ENCODE data around the gene UPK2.
"Not testable (repeated sequence)": the region's sequence is repeated elsewhere in the genome, so short reads cannot be mapped to it uniquely, and the experiment has no call there.

The UPK2 gene

GRCh38 chr11:118988280-118988679 lies 32.2 kb downstream of the UPK2 start:
- no peak for DNase-seq (ENCODE audit: low spot score)

DNA sequence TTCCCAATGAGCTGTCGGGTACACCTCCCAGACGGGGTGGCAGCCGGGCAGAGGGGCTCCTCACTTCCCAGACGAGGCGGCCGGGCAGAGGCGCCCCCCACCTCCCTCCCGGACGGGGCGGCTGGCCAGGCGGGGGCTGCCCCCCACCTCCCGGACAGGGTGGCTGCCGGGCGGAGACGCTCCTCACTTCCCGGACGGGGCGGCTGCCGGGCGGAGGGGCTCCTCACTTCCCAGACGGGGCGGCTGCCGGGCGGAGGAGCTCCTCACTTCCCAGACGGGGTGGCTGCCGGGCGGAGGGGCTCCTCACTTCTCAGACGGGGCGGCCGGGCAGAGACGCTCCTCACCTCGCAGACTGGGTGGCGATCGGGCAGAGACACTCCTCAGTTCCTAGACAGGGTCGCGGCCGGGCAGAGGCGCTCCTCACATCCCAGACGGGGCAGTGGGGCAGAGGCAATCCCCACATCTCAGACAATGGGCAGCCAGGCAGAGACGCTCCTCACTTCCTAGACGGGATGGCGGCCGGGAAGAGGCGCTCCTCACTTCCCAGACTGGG lies 35.5 kb downstream of the UPK2 start:
- DNase-seq (ENCODE audit: low spot score), result not testable (repeated sequence)

DNA sequence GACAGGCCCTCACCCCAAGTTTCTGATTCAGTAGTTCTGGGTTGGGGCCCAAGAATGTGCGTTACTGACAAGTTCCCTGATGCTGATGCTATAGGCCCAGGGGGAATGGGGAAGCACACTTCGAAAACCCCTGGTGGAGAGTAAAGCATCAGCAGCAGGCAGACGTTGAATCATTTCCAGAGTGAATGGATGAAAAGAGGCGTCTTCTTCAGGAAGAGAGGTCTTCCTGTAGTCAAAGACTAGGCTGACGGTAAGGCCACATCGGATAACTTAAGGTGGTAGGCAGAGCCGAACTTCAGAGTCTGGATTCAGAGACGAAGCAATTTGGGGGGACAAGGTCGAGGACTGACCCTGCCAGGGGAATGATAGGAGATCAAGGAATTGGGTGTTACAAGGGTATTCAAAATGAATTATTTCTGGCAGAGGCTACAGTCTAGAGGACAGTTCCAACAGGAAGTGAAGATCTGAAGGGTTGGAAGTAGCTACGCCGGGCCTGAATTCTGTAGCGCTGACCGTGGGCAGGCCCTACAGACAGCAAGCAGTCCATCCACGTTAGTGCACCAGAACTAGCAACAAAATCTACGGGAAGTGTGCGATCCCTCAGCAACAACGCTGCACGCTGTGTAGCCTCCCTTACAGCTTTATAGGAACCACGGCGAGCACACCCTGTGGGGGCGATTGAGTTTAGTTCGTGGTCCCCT lies 41.0 kb downstream of the UPK2 start:
- peak; percentile 12 for DNase-seq (ENCODE audit: low spot score)

DNA sequence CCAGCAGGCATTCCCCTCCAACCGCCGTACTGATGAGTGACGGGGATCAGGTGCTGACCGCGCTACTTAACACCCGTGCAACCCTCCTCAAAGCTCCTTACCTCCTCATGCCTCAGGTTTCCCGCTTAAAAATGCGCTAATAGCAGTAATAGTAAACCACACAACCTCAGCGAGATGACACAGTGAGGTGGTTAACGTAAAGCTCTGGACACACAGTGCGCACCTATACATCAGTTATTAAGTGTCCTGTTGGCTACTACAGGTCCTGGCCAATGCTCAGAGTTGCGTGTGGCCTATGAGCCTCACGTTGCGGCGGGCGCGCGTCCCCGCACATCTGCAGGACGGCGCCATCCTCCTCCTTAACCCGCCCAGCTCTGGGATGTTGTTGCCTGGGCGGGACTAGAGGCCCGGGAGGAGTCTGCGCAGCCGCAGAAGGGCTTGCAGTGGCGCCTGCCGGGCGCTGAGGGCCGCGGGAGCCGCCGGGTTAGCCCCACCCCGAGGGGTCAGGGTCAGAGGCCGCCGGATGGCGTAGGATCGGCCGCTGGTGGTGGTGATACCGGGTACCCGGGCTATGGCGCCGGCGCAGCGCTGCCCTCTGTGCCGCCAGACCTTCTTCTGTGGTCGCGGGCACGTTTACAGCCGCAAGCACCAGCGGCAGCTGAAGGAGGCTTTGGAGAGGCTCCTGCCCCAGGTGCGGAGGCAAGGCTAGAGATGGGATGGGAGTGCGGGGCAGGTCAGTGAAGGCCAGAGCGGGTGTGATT lies 41.7 kb downstream of the UPK2 start, which contains the start of gene CENATAC:
CENATAC (plus strand) TSS at position 512 of the 761 bp plus-strand sequence; CDS start at position 572, 60 bp downstream.
- peak; percentile 97 for DNase-seq (ENCODE audit: low spot score)

- DNase-seq (ENCODE audit: low spot score), result no peak
Measured at GRCh38 chr11:118998388-118998717, 42.3 kb downstream of the UPK2 start.

- DNase-seq (ENCODE audit: low spot score), result no peak
Measured at GRCh38 chr11:118998822-118999221, 42.7 kb downstream of the UPK2 start.

GRCh38 chr11:119000906-119001305 lies 44.8 kb downstream of the UPK2 start:
- no peak for DNase-seq (ENCODE audit: low spot score)

- DNase-seq (ENCODE audit: low spot score), result no peak
Measured at GRCh38 chr11:119006656-119007055, 50.6 kb downstream of the UPK2 start.
